Natural killer cell (primary cell): ENCODE data around the gene CYP2D6. TPM values are rescaled to one million over a fixed set of nuclear protein-coding genes. Genes with fewer than 3 reads are reported as not detected.
A peak's percentile ranks its signal among the peaks of the same experiment; 100 is the strongest.

Experiments used
- ATAC-seq, 3 donors: fragments of 150-1000 bp in 2 of 3; fragments of 200-7000 bp in 1 of 3; cut with Tn5 transposase; 1 replicate in 1 of 3; 2 replicates in 2 of 3; pipeline ENCODE4 v1.10.0; 2021; ENCODE audit warnings: mild to moderate bottlenecking in 2 of 3, moderate library complexity in 2 of 3
- DNase-seq, 2 donors: peaks; one replicate each; pipeline versions ENCODE4 v3.0.0 to v3.0.0-alpha.2; 2013 to 2021; ENCODE audit warnings: mixed read lengths in 1 of 2
- H3K27ac ChIP-seq: one replicate; pipeline ENCODE4 v1.5.1; 2013; ENCODE audit warnings: mild to moderate bottlenecking, low read length
- H3K27me3 ChIP-seq: one replicate; pipeline ENCODE4 v1.6.1; 2013; ENCODE audit warnings: low read length; ENCODE audit not compliant: control insufficient read depth, insufficient read depth
- H3K36me3 ChIP-seq: one replicate; pipeline ENCODE4 v1.6.1; 2013; ENCODE audit warnings: low read length; ENCODE audit not compliant: control insufficient read depth, insufficient read depth
- H3K4me1 ChIP-seq: one replicate; pipeline ENCODE4 v1.6.1; 2013; ENCODE audit warnings: low read length; ENCODE audit not compliant: control insufficient read depth, insufficient read depth
- H3K4me3 ChIP-seq: one replicate; pipeline ENCODE4 v1.5.1; 2013; ENCODE audit warnings: low read length
- H3K9me3 ChIP-seq: one replicate; pipeline ENCODE4 v1.6.1; 2013; ENCODE audit warnings: low read length; ENCODE audit not compliant: control insufficient read depth, insufficient read depth
- H3K27ac Mint-ChIP-seq, 2 donors: one replicate each; pipeline ENCODE4 v1.8.0; 2022; ENCODE audit warnings: mild to moderate bottlenecking in 2 of 2, mixed read lengths in 2 of 2, moderate library complexity in 1 of 2
- H3K27me3 Mint-ChIP-seq, 2 donors: one replicate each; pipeline ENCODE4 v1.8.0; 2022; ENCODE audit warnings: low read depth in 2 of 2, mixed read lengths in 2 of 2
- H3K36me3 Mint-ChIP-seq: one replicate; pipeline ENCODE4 v1.8.0; 2022; ENCODE audit warnings: mixed read lengths
- H3K4me1 Mint-ChIP-seq, 2 donors: one replicate each; pipeline ENCODE4 v1.8.0; 2022; ENCODE audit warnings: mixed read lengths in 2 of 2
- H3K4me3 Mint-ChIP-seq: one replicate; pipeline ENCODE4 v1.8.0; 2022; ENCODE audit warnings: mild to moderate bottlenecking, moderate library complexity, mixed read lengths
- H3K9me3 Mint-ChIP-seq, 2 donors: one replicate each; pipeline ENCODE4 v1.8.0; 2022; ENCODE audit warnings: mixed read lengths in 2 of 2
- CTCF ChIP-seq: fragments of 200-600 bp; IDR thresholded peaks from one replicate; pipeline ENCODE4 v1.8.0; 2022; ENCODE audit warnings: antibody characterized with exemption
- WGBS: methylation state at CpG from one replicate; pipeline ENCODE4 v1.1.7; 2013; ENCODE audit warnings: missing lambda C conversion rate; ENCODE audit not compliant: insufficient coverage; 5-methylcytosine and 5-hydroxymethylcytosine counted together
- intact Hi-C: fragments of 100-400 bp; cut with micrococcal nuclease; formaldehyde crosslinking; loops from one replicate; pipeline ENCODE4 v1.14.2; 2022
- total RNA-seq, 4 donors: library from RNA; stranded (reverse); fragments of 120-200 nt in 1 of 4; gene quantifications; one replicate each; pipeline versions ENCODE4 v1.2.3 to v1.2.4, GENCODE V29; 2013 to 2022

The CYP2D6 gene
- total RNA-seq, 3 donors from 2014 or later (not counting 1 experiment from before 2014, with no cell fraction given), result 3.8 to 5.5 (median 3.9) TPM

GRCh38 chr22:42176255-42176915, 45.8 kb upstream of the CYP2D6 start:
- no peak for DNase-seq
- Mint-ChIP-seq H3K27me3 (no peaks in the 10 kb centered on the region), H3K4me1 (peaks cover 31 to 53% of the 10 kb centered on the region in 2 donors), H3K36me3 (no peaks in the 10 kb centered on the region), H3K9me3 (no peaks in the 10 kb centered on the region), H3K4me3 (no peak overlapping the region), H3K27ac (no peak overlapping the region)
- Histone ChIP-seq H3K36me3 (peaks cover 12% of the 10 kb centered on the region), H3K9me3 (no peaks in the 10 kb centered on the region), H3K4me1 (peaks cover 35% of the 10 kb centered on the region), H3K27ac (no peak overlapping the region), H3K27me3 (no peaks in the 10 kb centered on the region), H3K4me3 (no peak overlapping the region)
- intact Hi-C loops, result no loop called here
- TF ChIP-seq CTCF, result no peak
- WGBS, result 92% methylated on average over 10 of the region's 10 CpGs
- ATAC-seq, result no peak

GRCh38 chr22:42174062-42174461, 43.5 kb upstream of the CYP2D6 start:
- Mint-ChIP-seq H3K9me3 (no peaks in the 10 kb centered on the region), H3K27me3 (no peaks in the 10 kb centered on the region), H3K36me3 (no peaks in the 10 kb centered on the region), H3K4me3 (peak overlapping the region; percentile 13), H3K27ac (peak overlapping the region in 1 of 2 donors; percentile 20), H3K4me1 (peaks cover 22 to 40% of the 10 kb centered on the region in 2 donors)
- 14% methylated on average over 4 of the region's 4 CpGs for WGBS
- Histone ChIP-seq H3K27ac (no peak overlapping the region), H3K27me3 (no peaks in the 10 kb centered on the region), H3K4me1 (peaks cover 16% of the 10 kb centered on the region), H3K9me3 (no peaks in the 10 kb centered on the region), H3K4me3 (no peak overlapping the region), H3K36me3 (peaks cover 18% of the 10 kb centered on the region)
- ATAC-seq (peak; percentile 84 to 97 (median 94)), DNase-seq (peak in 1 of 2 donors; percentile 44)
- intact Hi-C loops, result no loop called here
- TF ChIP-seq CTCF, result no peak

- Mint-ChIP-seq H3K27me3 (no peaks in the 10 kb centered on the region), H3K27ac (no peak overlapping the region), H3K9me3 (no peaks in the 10 kb centered on the region), H3K4me3 (no peak overlapping the region), H3K4me1 (peaks cover 18 to 40% of the 10 kb centered on the region in 2 donors), H3K36me3 (no peaks in the 10 kb centered on the region)
- Histone ChIP-seq H3K4me1 (peaks cover 16% of the 10 kb centered on the region), H3K36me3 (peaks cover 22% of the 10 kb centered on the region), H3K27me3 (no peaks in the 10 kb centered on the region), H3K4me3 (no peak overlapping the region), H3K27ac (no peak overlapping the region), H3K9me3 (no peaks in the 10 kb centered on the region)
- DNase-seq (no peak), ATAC-seq (no peak)
- WGBS, result 98% methylated on average over 5 of the region's 6 CpGs
- intact Hi-C loops, result no loop called here
- no peak for TF ChIP-seq CTCF
These were observed 42.7 kb upstream of the CYP2D6 start for GRCh38 chr22:42173183-42173926.
